ENCODE data around the gene CISD3. TPM values are rescaled to one million over a fixed set of nuclear protein-coding genes. Genes with fewer than 3 reads are reported as not detected.

CISD3 gene
- polyA plus RNA-seq, 1 experiment: 17.1 TPM

DNA sequence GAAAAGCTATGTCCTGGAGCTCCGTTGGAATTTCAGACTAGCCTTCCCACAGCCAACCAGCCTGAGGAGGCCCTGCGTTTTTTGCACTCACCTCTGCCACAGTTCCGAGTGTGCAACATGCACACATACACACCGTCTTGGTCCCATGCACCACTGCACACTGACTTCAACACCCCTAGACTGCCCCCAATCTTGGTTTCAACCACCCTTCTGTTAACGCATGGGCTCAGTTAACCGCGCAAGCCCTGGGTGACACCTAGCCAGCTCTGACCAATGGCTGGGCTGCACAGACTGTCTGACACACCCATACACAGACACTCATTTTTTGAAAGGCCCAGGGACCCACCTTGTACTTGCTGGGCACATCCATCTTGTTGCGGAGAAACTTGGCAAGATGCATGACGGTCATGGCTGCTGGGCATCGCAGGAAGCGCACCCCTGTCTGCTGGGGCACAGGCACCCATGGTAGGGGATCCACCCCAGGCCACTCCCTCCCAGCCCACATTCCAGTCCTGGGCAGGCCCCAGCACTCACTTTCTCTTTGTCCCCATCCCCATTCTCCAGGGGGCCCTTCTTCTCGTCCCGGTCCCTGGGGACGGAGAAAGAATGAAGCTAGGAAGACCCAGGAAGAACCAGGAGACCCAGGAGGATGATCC, 8.0 kb downstream of the CISD3 start:
- Histone ChIP-seq H3K27me3 (ENCODE audit: control insufficient read depth, insufficient read depth, low read length) (no peaks in the 10 kb centered on the region), H3K4me3 (ENCODE audit: low read depth, low read length) (no peak overlapping the region), H3K36me3 (ENCODE audit: control insufficient read depth, insufficient read depth, low read length) (peaks cover 32% of the 10 kb centered on the region)
- CTCF ChIA-PET: interaction anchor here (0.5 to 4.4 kb wide), 2 partner anchors 60 to 342 kb away, joined by 3 to 87 read pairs; partner anchors contain the start of gene EPOP
- TF ChIP-seq, protein P1, sequence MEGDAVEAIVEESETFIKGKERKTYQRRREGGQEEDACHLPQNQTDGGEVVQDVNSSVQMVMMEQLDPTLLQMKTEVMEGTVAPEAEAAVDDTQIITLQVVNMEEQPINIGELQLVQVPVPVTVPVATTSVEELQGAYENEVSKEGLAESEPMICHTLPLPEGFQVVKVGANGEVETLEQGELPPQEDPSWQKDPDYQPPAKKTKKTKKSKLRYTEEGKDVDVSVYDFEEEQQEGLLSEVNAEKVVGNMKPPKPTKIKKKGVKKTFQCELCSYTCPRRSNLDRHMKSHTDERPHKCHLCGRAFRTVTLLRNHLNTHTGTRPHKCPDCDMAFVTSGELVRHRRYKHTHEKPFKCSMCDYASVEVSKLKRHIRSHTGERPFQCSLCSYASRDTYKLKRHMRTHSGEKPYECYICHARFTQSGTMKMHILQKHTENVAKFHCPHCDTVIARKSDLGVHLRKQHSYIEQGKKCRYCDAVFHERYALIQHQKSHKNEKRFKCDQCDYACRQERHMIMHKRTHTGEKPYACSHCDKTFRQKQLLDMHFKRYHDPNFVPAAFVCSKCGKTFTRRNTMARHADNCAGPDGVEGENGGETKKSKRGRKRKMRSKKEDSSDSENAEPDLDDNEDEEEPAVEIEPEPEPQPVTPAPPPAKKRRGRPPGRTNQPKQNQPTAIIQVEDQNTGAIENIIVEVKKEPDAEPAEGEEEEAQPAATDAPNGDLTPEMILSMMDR (IDR thresholded peaks at IDR 0.05; ENCODE audit: insufficient read depth, low read depth, low read length): no peak
- POLR2A ChIA-PET: no interaction called here
- DNase-seq (ENCODE audit: low read depth): no peak

DNA sequence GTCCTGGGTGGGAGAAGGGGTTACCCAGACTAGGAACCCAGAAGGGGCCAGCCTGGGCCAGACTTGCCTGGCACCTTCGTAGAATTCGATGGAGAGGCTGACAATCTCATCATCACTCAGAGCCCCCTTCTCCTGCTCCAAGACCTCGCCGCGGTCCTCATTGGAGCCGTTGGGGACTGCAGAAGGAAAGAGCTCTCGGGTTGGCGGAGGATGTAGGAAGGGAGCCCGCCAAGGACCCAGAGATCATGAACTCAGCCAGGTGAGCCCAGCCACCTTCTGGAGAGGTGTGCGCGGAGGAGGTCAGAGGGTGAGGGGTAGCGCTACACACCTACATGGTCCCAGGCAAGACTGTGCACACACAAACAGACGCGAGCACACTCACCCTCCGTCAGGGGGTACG, 8.5 kb downstream of the CISD3 start:
- no peak overlapping the region for H3K4me3 ChIP-seq (ENCODE audit: low read depth, low read length)
- no peak for DNase-seq (ENCODE audit: low read depth)
- H3K27me3 ChIP-seq (ENCODE audit: control insufficient read depth, insufficient read depth, low read length): no peaks in the 10 kb centered on the region
- TF ChIP-seq, protein P1 (IDR thresholded peaks at IDR 0.05; ENCODE audit: insufficient read depth, low read depth, low read length): no peak
- ChIA-PET POLR2A (no interaction called here), CTCF (no interaction called here)
- H3K36me3 ChIP-seq (ENCODE audit: control insufficient read depth, insufficient read depth, low read length): peaks cover 30% of the 10 kb centered on the region

DNA sequence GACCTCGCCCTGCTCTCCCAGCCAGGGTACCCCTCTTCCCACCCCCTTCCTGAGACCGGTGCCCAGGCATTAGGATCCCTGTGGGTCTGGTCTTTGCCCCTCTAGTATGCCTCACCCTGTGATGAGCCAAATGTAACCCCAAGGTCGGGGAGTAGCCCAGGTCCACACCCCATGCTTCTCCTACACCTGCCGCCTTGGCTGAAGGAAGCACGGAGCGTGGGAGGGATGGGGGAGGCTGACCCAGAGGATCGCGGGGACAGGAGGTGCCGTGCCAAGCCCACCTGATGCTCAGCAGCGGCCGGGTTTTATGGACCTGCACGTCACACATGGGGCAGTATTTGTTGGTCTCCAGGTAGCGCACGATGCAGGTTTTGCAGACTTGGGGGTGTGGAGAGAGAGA, 9.2 kb downstream of the CISD3 start:
- Histone ChIP-seq H3K4me3 (ENCODE audit: low read depth, low read length) (no peak overlapping the region), H3K36me3 (ENCODE audit: control insufficient read depth, insufficient read depth, low read length) (peaks cover 26% of the 10 kb centered on the region), H3K27me3 (ENCODE audit: control insufficient read depth, insufficient read depth, low read length) (no peaks in the 10 kb centered on the region)
- no peak for DNase-seq (ENCODE audit: low read depth)
- TF ChIP-seq, protein P1 (IDR thresholded peaks at IDR 0.05; ENCODE audit: insufficient read depth, low read depth, low read length): no peak
- CTCF ChIA-PET: no interaction called here
- POLR2A ChIA-PET: no interaction called here

DNA sequence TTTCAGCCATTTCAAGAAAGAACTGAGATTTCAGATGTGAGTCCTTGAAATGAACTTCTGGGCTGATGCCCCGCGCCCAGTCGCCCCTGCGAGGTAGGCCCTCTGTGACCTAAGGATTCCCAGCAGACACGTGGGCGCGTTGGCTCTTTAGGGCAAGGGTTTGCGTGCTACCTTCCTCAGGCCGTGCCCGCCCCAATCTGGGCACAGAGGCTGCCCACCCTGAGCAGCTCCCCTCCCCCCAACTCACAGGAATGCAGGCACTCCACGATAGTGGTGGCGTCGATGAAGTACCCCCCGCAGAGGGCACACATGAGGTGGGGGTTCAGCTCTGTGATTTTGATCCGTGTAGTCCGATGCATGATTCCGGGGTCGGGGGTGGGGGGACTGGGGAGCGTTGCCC, 9.9 kb downstream of the CISD3 start:
- no peak overlapping the region for H3K4me3 ChIP-seq (ENCODE audit: low read depth, low read length)
- CTCF ChIA-PET: no interaction called here
- no peak for DNase-seq (ENCODE audit: low read depth)
- no peaks in the 10 kb centered on the region for H3K27me3 ChIP-seq (ENCODE audit: control insufficient read depth, insufficient read depth, low read length)
- POLR2A ChIA-PET: no interaction called here
- TF ChIP-seq, protein P1 (IDR thresholded peaks at IDR 0.05; ENCODE audit: insufficient read depth, low read depth, low read length): no peak
- H3K36me3 ChIP-seq (ENCODE audit: control insufficient read depth, insufficient read depth, low read length): peaks cover 26% of the 10 kb centered on the region

DNA sequence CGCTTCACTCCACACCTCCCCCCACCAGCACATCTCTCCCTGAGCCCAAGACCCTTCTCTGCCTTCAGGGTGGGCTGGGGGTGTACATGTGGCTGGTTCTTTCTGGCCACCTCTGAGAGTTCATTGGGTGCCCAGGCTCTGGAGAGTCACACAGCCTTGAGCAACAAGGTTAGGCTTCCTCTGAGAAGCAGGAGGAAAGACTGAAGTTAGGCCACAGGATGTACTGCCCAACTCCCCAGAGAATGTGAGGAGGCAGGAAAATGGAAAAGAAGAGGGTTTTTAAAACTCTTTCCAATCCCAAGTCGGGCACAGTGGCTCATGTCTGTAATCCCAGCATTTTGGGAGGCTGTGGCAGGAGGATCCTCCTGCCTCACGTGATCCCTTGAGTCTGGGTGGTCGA, 10.7 kb downstream of the CISD3 start:
- Histone ChIP-seq H3K27me3 (ENCODE audit: control insufficient read depth, insufficient read depth, low read length) (no peaks in the 10 kb centered on the region), H3K4me3 (ENCODE audit: low read depth, low read length) (no peak overlapping the region), H3K36me3 (ENCODE audit: control insufficient read depth, insufficient read depth, low read length) (peaks cover 21% of the 10 kb centered on the region)
- no peak for DNase-seq (ENCODE audit: low read depth)
- ChIA-PET CTCF (no interaction called here), POLR2A (no interaction called here)
- TF ChIP-seq, protein P1 (IDR thresholded peaks at IDR 0.05; ENCODE audit: insufficient read depth, low read depth, low read length): no peak

All from BJ (cell line).